Ascending aorta (tissue), 2 donors: ENCODE measurements around the gene ANP32B. TPM values are rescaled to one million over a fixed set of nuclear protein-coding genes. Genes with fewer than 3 reads are reported as not detected.

Experiments used
- DNase-seq, 2 donors: peaks; one replicate each; pipeline ENCODE4 v3.0.0-alpha.2; 2019; ENCODE audit warnings: low spot score in 2 of 2
- H3K27ac ChIP-seq, 2 donors: fragments of 200-600 bp; sonication (generic); one replicate each; pipeline ENCODE4 v1.5.1; 2016 to 2017; ENCODE audit warnings: mild to moderate bottlenecking in 1 of 2
- H3K27me3 ChIP-seq: fragments of 200-600 bp; sonication (generic); one replicate; pipeline ENCODE4 v1.5.1; 2017
- H3K36me3 ChIP-seq, 2 donors: fragments of 200-600 bp; sonication (generic); one replicate each; pipeline ENCODE4 v1.5.1; 2016
- H3K4me1 ChIP-seq, 2 donors: fragments of 200-600 bp; sonication (generic); one replicate each; pipeline ENCODE4 v1.5.1; 2016 to 2017; ENCODE audit warnings: mild to moderate bottlenecking in 1 of 2
- H3K4me3 ChIP-seq, 2 donors: fragments of 200-600 bp; sonication (generic); one replicate each; pipeline ENCODE4 v1.5.1; 2016 to 2017; ENCODE audit warnings: mild to moderate bottlenecking in 1 of 2
- H3K9me3 ChIP-seq, 2 donors: fragments of 200-600 bp; sonication (generic); one replicate each; pipeline ENCODE4 v1.5.1; 2016
- intact Hi-C: fragments of 100-400 bp; cut with DNase I; formaldehyde crosslinking; loops from one replicate; pipeline ENCODE4 v1.15.1; 2023
- total RNA-seq: library from RNA; depleted of rRNA; stranded (reverse); fragments of >200 nt; gene quantifications from one replicate; pipeline ENCODE4 v1.1.0, GENCODE V29; 2016
- TF ChIP-seq, protein P1 (sequence below), 3 experiments: fragments of 200-600 bp in 2 of 3; fragments of 450-650 bp in 1 of 3; sonication (generic) in 2 of 3; IDR thresholded peaks; one replicate each; pipeline ENCODE4 v1.5.1; 2016 to 2019; ENCODE audit warnings: antibody characterized with exemption in 3 of 3, mild to moderate bottlenecking in 1 of 3, moderate library complexity in 1 of 3

The ANP32B gene
- total RNA-seq, 1 donor from 2014 or later: 13.9 TPM

DNA sequence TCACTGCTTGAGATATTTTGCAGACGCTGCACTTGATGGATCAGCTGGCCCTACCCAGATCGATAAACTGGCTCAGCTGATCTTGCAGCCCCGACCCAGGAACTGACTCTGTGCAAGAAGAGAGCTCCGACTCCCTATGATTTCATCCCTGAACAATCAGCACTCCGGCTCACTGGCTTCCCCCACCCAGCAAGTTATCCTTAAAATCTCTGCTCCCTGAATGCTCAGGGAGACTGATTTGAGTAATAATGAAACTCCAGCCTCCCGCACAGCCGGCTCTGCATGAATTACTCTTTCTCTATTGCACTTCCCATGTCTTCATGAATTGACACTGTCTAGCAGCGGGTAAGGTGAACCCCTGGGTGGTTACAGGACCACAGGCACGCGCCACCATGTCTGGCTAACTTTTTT lies 56.5 kb downstream of the ANP32B start:
- Histone ChIP-seq H3K4me3 (no peak overlapping the region), H3K9me3 (no peaks in the 10 kb centered on the region), H3K27me3 (no peaks in the 10 kb centered on the region), H3K36me3 (no peaks in the 10 kb centered on the region), H3K4me1 (peaks cover 0 to 10% of the 10 kb centered on the region in 2 donors), H3K27ac (no peak overlapping the region)
- DNase-seq: no peak
- intact Hi-C loops: no loop called here
- TF ChIP-seq, protein P1, sequence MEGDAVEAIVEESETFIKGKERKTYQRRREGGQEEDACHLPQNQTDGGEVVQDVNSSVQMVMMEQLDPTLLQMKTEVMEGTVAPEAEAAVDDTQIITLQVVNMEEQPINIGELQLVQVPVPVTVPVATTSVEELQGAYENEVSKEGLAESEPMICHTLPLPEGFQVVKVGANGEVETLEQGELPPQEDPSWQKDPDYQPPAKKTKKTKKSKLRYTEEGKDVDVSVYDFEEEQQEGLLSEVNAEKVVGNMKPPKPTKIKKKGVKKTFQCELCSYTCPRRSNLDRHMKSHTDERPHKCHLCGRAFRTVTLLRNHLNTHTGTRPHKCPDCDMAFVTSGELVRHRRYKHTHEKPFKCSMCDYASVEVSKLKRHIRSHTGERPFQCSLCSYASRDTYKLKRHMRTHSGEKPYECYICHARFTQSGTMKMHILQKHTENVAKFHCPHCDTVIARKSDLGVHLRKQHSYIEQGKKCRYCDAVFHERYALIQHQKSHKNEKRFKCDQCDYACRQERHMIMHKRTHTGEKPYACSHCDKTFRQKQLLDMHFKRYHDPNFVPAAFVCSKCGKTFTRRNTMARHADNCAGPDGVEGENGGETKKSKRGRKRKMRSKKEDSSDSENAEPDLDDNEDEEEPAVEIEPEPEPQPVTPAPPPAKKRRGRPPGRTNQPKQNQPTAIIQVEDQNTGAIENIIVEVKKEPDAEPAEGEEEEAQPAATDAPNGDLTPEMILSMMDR (IDR thresholded peaks at IDR 0.05): no peak

DNA sequence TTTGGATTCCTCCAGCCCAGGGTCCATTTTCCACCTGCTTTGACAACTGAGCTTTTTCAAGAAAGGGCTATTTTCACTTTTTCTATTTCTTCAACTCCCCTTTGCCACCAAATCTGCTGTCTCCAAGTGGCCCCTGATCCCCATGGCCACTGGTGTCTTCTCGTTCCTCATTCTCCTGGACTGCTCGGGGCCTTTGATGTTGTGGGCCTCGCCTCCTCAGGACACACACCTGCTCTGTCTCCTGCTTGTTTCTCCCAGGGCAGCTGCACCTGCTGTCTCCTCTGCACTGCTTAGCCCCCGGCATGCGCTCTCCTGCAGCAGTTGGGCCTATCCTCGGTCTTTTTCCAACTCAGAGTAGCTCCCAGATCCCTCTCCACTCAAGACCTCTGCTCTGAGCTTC lies 57.1 kb downstream of the ANP32B start:
- no peaks in the 10 kb centered on the region for H3K9me3 ChIP-seq
- DNase-seq: no peak
- TF ChIP-seq, protein P1 (IDR thresholded peaks at IDR 0.05): no peak
- no peak overlapping the region for H3K4me3 ChIP-seq
- no peak overlapping the region for H3K27ac ChIP-seq
- no peaks in the 10 kb centered on the region for H3K27me3 ChIP-seq
- H3K4me1 ChIP-seq: peaks cover 0 to 7% of the 10 kb centered on the region in 2 donors
- intact Hi-C loops: no loop called here
- no peaks in the 10 kb centered on the region for H3K36me3 ChIP-seq

DNA sequence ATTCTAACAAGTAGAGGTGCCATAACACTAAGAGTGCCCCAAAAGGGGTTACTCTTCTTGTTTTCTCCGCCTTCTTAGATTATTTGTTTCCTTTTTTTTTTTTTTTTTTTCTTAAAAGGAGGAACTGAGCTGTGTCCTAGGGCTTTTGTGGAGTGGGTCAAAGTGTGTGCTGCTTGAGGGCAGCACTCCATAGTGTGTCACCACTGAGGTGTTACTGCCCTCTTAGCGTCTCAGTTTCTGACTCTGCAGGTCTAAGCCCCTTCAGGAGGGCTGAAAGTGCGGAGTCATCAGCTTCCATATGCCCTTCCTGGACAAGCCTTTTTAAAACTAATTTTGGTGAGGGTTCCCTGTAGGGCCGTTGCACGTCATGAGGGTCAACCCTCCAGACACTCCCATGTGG lies 60.8 kb downstream of the ANP32B start:
- TF ChIP-seq, protein P1 (IDR thresholded peaks at IDR 0.05): no peak
- Histone ChIP-seq H3K27ac (no peak overlapping the region), H3K4me1 (no peaks in the 10 kb centered on the region), H3K36me3 (no peaks in the 10 kb centered on the region), H3K9me3 (no peaks in the 10 kb centered on the region), H3K4me3 (no peak overlapping the region), H3K27me3 (no peaks in the 10 kb centered on the region)
- peak in 1 of 2 donors; percentile 48 for DNase-seq
- intact Hi-C loops: no loop called here

DNA sequence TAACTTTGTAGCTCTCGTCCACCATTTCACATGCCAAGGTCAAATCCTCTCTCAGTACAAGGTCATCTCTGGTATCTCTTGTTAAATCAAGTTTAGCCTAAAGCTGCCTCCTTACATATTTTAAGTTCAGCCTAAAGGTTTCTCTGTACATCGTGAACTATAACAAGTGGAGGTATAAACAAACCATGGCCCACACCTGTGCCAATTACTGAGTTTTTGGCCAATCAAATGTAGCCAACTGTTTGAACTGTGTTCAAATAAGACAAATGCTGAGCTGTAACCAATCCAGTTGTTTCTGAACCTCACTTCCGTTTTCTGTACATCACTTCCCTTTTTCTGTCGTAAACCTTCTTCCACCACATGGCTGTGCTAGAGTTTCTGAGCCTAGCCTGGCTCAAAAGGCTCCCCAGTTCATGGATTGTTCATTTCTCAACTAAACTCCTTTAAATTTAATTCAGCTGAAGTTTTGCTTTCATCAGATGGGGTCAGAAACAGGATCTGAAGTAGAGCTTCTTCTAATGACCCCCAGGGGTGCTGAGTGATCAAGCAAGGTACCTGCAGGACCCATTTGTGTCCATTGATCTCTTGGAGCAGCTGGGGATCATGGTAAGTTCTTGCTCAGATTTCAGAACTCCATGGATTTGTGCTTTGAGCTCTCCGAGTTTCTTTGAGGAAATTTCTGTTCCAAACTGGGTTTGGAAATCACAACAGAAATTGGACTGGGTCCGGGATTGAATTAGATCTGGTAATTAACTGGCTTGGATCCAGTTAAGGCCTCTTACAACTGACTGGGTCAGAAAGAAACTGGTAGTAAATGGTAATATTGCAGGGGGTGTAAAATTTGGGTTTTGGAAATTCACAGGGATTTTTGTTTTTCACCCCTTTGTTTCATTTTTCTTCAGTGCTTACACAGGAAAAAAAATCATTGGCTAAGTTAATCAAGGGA lies 62.4 kb downstream of the ANP32B start:
- peak overlapping the region in 1 of 2 donors; percentile 1 for H3K4me3 ChIP-seq
- H3K27me3 ChIP-seq: no peaks in the 10 kb centered on the region
- no peaks in the 10 kb centered on the region for H3K9me3 ChIP-seq
- H3K36me3 ChIP-seq: no peaks in the 10 kb centered on the region
- H3K27ac ChIP-seq: no peak overlapping the region
- peak in 1 of 2 donors; percentile 9 for DNase-seq
- no peaks in the 10 kb centered on the region for H3K4me1 ChIP-seq
- TF ChIP-seq, protein P1 (IDR thresholded peaks at IDR 0.05): no peak
- intact Hi-C loops: no loop called here

DNA sequence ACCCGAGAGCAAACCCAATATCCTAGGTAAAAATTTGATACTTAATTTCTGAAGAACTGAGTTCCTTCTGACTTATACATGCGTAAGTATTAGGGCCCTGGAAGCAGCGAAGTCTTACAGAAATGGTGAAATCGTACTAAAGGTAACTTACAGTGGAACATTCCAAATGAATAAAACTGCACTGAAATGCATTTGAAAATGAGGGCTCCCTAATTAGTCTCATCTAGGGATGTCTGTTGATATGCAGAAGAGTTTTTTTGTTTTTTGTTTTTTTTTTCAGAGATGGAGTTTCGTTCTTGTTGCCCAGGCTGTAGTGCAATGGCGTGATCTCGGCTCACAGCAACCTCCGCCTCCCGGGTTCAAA lies 63.0 kb downstream of the ANP32B start:
- TF ChIP-seq, protein P1 (IDR thresholded peaks at IDR 0.05): no peak
- Histone ChIP-seq H3K27ac (no peak overlapping the region), H3K4me1 (no peaks in the 10 kb centered on the region), H3K27me3 (no peaks in the 10 kb centered on the region), H3K4me3 (no peak overlapping the region), H3K36me3 (no peaks in the 10 kb centered on the region), H3K9me3 (no peaks in the 10 kb centered on the region)
- no peak for DNase-seq
- intact Hi-C loops: no loop called here
